Upper lobe of left lung (tissue), 6 donors: ENCODE results near the gene VASN. TPM values are rescaled to one million over a fixed set of nuclear protein-coding genes. Genes with fewer than 3 reads are reported as not detected.
A peak's percentile ranks its signal among the peaks of the same experiment; 100 is the strongest.

Source experiments
- ATAC-seq, 2 donors: fragments of 200-7000 bp; cut with Tn5 transposase; one replicate each; pipeline ENCODE4 v1.9.1; 2022; ENCODE audit warnings: mild to moderate bottlenecking in 2 of 2, moderate library complexity in 2 of 2; ENCODE audit not compliant: low FRiP score in 2 of 2
- DNase-seq, 2 donors: peaks; one replicate each; pipeline ENCODE4 v3.0.0-alpha.2; 2019 to 2020
- H3K27ac ChIP-seq, 4 donors: fragments of 200-600 bp; sonication (generic); one replicate each; pipeline ENCODE4 v1.5.1; 2016 to 2019
- H3K27me3 ChIP-seq, 4 donors: fragments of 200-600 bp; sonication (generic); one replicate each; pipeline ENCODE4 v1.5.1; 2017 to 2019
- H3K36me3 ChIP-seq, 4 donors: fragments of 200-600 bp; sonication (generic); one replicate each; pipeline ENCODE4 v1.5.1; 2016 to 2019
- H3K4me1 ChIP-seq, 4 donors: fragments of 200-600 bp; sonication (generic); one replicate each; pipeline ENCODE4 v1.5.1; 2018 to 2019
- H3K4me3 ChIP-seq, 4 donors: fragments of 200-600 bp; sonication (generic); one replicate each; pipeline ENCODE4 v1.5.1; 2017 to 2019; ENCODE audit warnings: mild to moderate bottlenecking in 2 of 4, moderate library complexity in 1 of 4
- H3K9me3 ChIP-seq, 4 donors: fragments of 200-600 bp; sonication (generic); one replicate each; pipeline ENCODE4 v1.5.1; 2018 to 2019
- CTCF ChIP-seq, 6 experiments: fragments of 450-650 bp in 4 of 6; fragments of 200-600 bp in 2 of 6; sonication (generic) in 2 of 6; IDR thresholded peaks; one replicate each; pipeline ENCODE4 v1.5.1; 2016 to 2019; ENCODE audit warnings: antibody characterized with exemption in 6 of 6
- EP300 ChIP-seq, 4 donors: sonication (generic); formaldehyde crosslinking; IDR thresholded peaks; one replicate each; pipeline ENCODE4 v1.5.1; 2017; ENCODE audit warnings: antibody characterized with exemption in 4 of 4, control low read depth in 2 of 4
- POLR2A ChIP-seq, 4 donors: fragments of 450-650 bp; IDR thresholded peaks; one replicate each; pipeline ENCODE4 v1.5.1; 2016 to 2017; ENCODE audit warnings: antibody characterized with exemption in 4 of 4, mild to moderate bottlenecking in 2 of 4
- POLR2AphosphoS5 ChIP-seq, 2 donors: sonication (generic); formaldehyde crosslinking; IDR thresholded peaks; one replicate each; pipeline ENCODE4 v1.5.1; 2017; ENCODE audit warnings: antibody characterized with exemption in 2 of 2
- WGBS, 2 donors: methylation state at CpG; one replicate each; pipeline ENCODE4 v1.1.5; 2017 to 2018; 5-methylcytosine and 5-hydroxymethylcytosine counted together
- total RNA-seq, 6 donors: library from RNA; depleted of rRNA in 4 of 6; stranded (reverse); fragments of >200 nt in 4 of 6; gene quantifications; one replicate each; pipeline versions ENCODE4 v1.1.0 to v1.2.1, GENCODE V29; 2016 to 2021
- donor health status: DM: no; HTN: no; CAD: no; lungs with moderate emphysema.
- donor health status: DM: no; HTN: yes; CAD: no; lungs with severe emphysema.

The VASN gene
- total RNA-seq, 6 donors from 2014 or later, result 11.4 to 40.6 (median 30.2) TPM

GRCh38 chr16:4386951-4387565 lies 15.4 kb downstream of the VASN start:
- Histone ChIP-seq H3K27me3 (no peaks in the 10 kb centered on the region), H3K9me3 (no peaks in the 10 kb centered on the region), H3K4me1 (peaks cover 15 to 28% (median 25%) of the 10 kb centered on the region in 4 donors), H3K4me3 (no peak overlapping the region), H3K36me3 (peaks cover 11 to 74% (median 52%) of the 10 kb centered on the region in 4 donors), H3K27ac (peak overlapping the region in 3 of 4 donors; percentile 71 to 79 (median 78))
- ATAC-seq, result no peak
- TF ChIP-seq POLR2A (IDR thresholded peaks at IDR 0.05), result no peak
- no peak for TF ChIP-seq POLR2AphosphoS5 (IDR thresholded peaks at IDR 0.05)
- TF ChIP-seq EP300 (IDR thresholded peaks at IDR 0.05), result no peak
- no peak for TF ChIP-seq CTCF (IDR thresholded peaks at IDR 0.05)
- DNase-seq, result no peak
- WGBS, 2 donors, result 88 to 93% methylated on average over 5 to 9 of the region's 10 CpGs

DNA sequence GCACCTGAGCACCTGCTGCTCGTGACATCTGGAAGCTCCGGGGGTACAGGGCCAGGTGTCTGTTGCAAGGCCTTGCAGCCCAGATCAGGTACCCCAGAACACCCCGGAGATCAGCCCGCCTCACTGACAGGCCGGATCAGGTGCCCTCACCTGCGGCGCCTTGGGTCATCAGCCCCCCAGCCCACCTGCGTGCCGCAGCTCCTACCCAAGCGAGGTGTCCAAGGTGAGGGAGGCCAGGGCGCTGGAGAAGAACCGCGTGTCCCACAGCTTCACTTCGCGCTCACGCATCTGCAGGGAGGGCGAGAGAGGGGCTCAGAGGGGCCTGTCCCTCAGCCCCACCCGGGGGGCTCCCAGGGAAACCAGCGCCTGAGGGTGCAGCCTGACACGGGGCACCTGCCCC lies 16.1 kb downstream of the VASN start:
- Histone ChIP-seq H3K4me1 (peaks cover 15 to 32% (median 29%) of the 10 kb centered on the region in 4 donors), H3K27ac (peak overlapping the region in 3 of 4 donors; percentile 71 to 79 (median 78)), H3K9me3 (no peaks in the 10 kb centered on the region), H3K36me3 (peaks cover 5 to 70% (median 49%) of the 10 kb centered on the region in 4 donors), H3K4me3 (no peak overlapping the region), H3K27me3 (no peaks in the 10 kb centered on the region)
- no peak for TF ChIP-seq POLR2A (IDR thresholded peaks at IDR 0.05)
- no peak for TF ChIP-seq POLR2AphosphoS5 (IDR thresholded peaks at IDR 0.05)
- no peak for TF ChIP-seq CTCF (IDR thresholded peaks at IDR 0.05)
- TF ChIP-seq EP300 (IDR thresholded peaks at IDR 0.05), result no peak
- DNase-seq (no peak), ATAC-seq (no peak)
- WGBS, 2 donors, result 80 to 85% methylated on average over 1 to 14 of the region's 20 CpGs

DNA sequence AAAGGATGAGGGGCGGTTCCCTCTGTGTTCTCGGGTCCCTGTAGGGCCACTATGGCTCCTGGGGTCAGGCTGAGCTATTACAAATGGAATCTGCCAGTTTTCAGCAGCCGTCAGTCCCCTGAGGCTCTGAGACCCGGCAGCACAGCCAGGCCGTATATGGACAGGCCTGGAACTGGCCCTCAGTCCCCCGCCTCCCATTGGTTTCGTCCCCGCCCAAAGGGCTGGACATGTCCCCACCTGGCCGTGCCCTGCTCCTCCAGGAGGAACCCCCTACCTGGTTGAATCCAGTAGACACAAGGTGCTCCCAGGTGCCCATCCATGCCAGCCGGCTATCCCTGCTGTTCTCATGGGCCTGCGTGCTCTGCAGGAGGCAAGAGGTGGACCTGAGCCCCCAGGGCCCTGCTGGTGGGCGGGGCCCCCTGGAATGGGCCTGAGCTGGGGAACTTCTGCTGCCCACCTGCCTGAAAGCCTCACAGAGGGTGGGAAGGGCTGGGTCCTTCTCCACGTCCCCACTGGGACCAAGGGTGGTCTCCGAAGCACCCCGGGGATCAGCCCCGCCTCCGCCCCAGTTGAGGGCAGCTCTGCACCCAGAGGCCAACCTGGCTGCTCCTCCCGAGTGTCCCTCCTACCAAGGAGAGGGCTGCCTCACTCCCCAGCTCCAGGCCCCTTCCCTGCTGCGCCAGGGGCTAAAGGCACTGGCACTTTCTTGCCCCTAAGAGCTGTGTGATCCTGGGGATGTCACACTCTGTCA lies 16.8 kb downstream of the VASN start:
- Histone ChIP-seq H3K36me3 (peaks cover 4 to 70% (median 50%) of the 10 kb centered on the region in 4 donors), H3K4me1 (peaks cover 15 to 39% (median 34%) of the 10 kb centered on the region in 4 donors), H3K4me3 (no peak overlapping the region), H3K9me3 (no peaks in the 10 kb centered on the region), H3K27ac (peak overlapping the region; percentile 23 to 79 (median 74)), H3K27me3 (no peaks in the 10 kb centered on the region)
- ATAC-seq, result no peak
- 87% methylated on average over 19 of the region's 19 CpGs; no CpG with 5 or more reads in 1 of the 2 donors for WGBS, 2 donors
- DNase-seq, result no peak
- TF ChIP-seq POLR2A (IDR thresholded peaks at IDR 0.05) (no peak), CTCF (IDR thresholded peaks at IDR 0.05) (no peak), POLR2AphosphoS5 (IDR thresholded peaks at IDR 0.05) (no peak), EP300 (IDR thresholded peaks at IDR 0.05) (no peak)

GRCh38 chr16:4389051-4389955 lies 17.7 kb downstream of the VASN start:
- H3K4me1 ChIP-seq, result peaks cover 15 to 39% (median 30%) of the 10 kb centered on the region in 4 donors
- no peaks in the 10 kb centered on the region for H3K9me3 ChIP-seq
- ATAC-seq (no peak), DNase-seq (no peak)
- peak overlapping the region; percentile 23 to 79 (median 74) for H3K27ac ChIP-seq
- H3K36me3 ChIP-seq, result peaks cover 4 to 62% (median 45%) of the 10 kb centered on the region in 4 donors
- H3K27me3 ChIP-seq, result no peaks in the 10 kb centered on the region
- TF ChIP-seq POLR2A (IDR thresholded peaks at IDR 0.05), result no peak
- TF ChIP-seq CTCF (IDR thresholded peaks at IDR 0.05), result no peak
- no peak for TF ChIP-seq POLR2AphosphoS5 (IDR thresholded peaks at IDR 0.05)
- TF ChIP-seq EP300 (IDR thresholded peaks at IDR 0.05), result no peak
- H3K4me3 ChIP-seq, result no peak overlapping the region
- WGBS, 2 donors, result 58 to 100% methylated on average over 1 to 27 of the region's 27 CpGs
